ENCODE data around the gene SYTL3.

The SYTL3 gene

GRCh38 chr6:158778005-158778527 is 128.2 kb downstream of the SYTL3 start:
- H3K4me3 ChIP-seq (ENCODE audit: low read depth, low read length) = no peak overlapping the region
- no peak for DNase-seq (ENCODE audit: low read depth)
- TF ChIP-seq CTCF (IDR thresholded peaks at IDR 0.05; ENCODE audit: low read depth, low read length, missing control alignments) = no peak

- no peak for DNase-seq (ENCODE audit: low read depth)
- no peak overlapping the region for H3K4me3 ChIP-seq (ENCODE audit: low read depth, low read length)
- no peak for TF ChIP-seq CTCF (IDR thresholded peaks at IDR 0.05; ENCODE audit: low read depth, low read length, missing control alignments)
Observed at GRCh38 chr6:158780246-158780884, 130.5 kb downstream of the SYTL3 start.

DNA sequence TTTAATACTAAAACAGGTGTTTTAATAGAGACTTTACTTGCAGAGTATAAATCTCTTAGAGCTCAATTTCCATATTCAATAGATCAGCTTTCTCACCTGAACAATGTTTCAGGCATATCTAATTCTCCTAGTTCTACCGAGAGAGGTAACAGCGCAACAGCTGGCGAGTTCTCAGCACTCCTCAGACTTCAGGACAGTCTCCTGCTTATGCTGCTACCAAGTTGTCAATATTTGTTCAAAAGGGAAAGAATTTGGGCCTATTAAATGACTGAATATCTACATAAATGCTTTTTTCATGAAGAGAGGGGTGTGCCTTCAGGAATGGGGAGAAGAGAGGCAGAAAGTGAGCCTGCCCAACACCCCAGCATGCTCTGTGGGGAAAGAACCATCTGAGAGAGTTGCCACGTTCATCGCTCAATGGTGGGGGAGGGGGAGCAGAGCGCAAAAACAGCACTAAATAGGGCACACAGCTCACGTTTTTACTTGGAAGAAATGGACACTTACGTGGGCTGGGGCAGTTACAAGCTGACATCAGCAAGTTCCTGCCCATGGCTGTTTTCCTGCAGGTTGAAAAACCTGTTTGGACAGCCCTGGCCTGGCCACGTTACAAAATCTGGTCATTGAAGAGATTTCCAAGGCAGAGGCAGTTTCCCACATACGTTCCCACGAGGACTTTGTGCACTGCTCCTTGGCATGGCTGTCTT is 131.3 kb downstream of the SYTL3 start:
- H3K4me3 ChIP-seq (ENCODE audit: low read depth, low read length) = no peak overlapping the region
- no peak for TF ChIP-seq CTCF (IDR thresholded peaks at IDR 0.05; ENCODE audit: low read depth, low read length, missing control alignments)
- no peak for DNase-seq (ENCODE audit: low read depth)

DNA sequence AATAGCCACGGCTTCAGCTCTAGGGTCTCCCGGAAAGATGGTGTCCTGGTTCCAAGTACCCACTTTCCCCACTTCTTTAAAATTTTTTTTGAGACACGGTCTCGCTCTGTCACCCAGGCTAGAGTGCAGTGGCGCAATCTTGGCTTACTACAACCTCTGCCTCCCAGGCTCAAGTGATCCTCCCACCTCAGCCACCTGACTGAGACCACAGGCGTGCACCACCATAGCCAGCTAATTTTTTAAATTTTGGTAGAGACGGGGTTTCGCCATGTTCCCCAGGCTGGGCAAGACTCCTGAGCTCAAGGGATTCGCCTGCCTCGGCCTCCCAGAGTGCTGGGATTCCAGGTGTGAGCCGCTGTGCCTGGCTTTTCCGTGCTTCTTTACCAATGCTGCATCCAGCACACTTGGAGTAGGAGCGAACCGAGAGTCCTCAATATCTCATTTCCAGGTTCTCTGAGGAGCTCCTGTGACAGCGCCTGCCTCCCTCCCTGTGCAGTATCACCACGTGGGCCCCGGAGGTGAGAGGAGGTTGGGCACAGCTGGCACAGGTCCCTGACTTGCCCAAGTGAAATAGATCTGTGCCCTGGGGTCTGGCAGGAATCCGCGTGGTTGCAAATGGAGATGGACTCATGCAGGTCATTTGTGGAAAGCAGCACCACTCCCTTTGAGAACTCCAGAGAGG is 132.0 kb downstream of the SYTL3 start:
- no peak overlapping the region for H3K4me3 ChIP-seq (ENCODE audit: low read depth, low read length)
- no peak for DNase-seq (ENCODE audit: low read depth)
- TF ChIP-seq CTCF (IDR thresholded peaks at IDR 0.05; ENCODE audit: low read depth, low read length, missing control alignments) = no peak

GRCh38 chr6:158782432-158783166 is 132.7 kb downstream of the SYTL3 start:
- TF ChIP-seq CTCF (IDR thresholded peaks at IDR 0.05; ENCODE audit: low read depth, low read length, missing control alignments) = no peak
- no peak for DNase-seq (ENCODE audit: low read depth)
- no peak overlapping the region for H3K4me3 ChIP-seq (ENCODE audit: low read depth, low read length)

DNA sequence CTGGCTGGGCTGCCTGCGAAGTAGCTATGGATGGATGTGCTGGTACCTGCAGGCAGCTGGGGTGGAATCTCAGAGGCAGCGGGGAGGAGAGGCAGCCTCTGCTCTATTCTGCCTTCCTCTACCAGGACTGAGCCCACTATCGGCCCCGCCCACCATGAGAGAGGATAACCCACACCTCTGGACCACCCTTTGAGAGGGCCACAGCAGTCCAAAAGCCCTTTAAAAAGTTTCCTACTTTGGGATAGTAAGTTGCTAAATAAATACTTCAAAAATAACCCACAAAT is 133.3 kb downstream of the SYTL3 start:
- H3K4me3 ChIP-seq (ENCODE audit: low read depth, low read length) = no peak overlapping the region
- DNase-seq (ENCODE audit: low read depth) = no peak
- TF ChIP-seq CTCF (IDR thresholded peaks at IDR 0.05; ENCODE audit: low read depth, low read length, missing control alignments) = no peak
